H1 (cell line): ENCODE data around the gene FHIT. TPM values are rescaled to one million over a fixed set of nuclear protein-coding genes. Genes with fewer than 3 reads are reported as not detected.

Experiments used
- HDAC2 ChIP-seq, 2 experiments: fragments of 300-600 bp in 1 of 2; sonication (generic) in 1 of 2; IDR thresholded peaks; 2 replicates each; pipeline ENCODE4 v1.6.1; 2011 to 2012; ENCODE audit warnings: low read depth in 2 of 2, low read length in 2 of 2, mild to moderate bottlenecking in 2 of 2, moderate library complexity in 2 of 2, borderline replicate concordance in 1 of 2, inconsistent platforms in 1 of 2
- USF2 ChIP-seq: IDR thresholded peaks from 2 replicates; pipeline ENCODE4 v1.6.1; 2011; ENCODE audit warnings: low read length, improper control_type of control experiment
- polyA plus RNA-seq, 7 experiments: library from polyadenylated mRNA; depleted of rRNA in 3 of 7; stranded (reverse) in 5 of 7; unstranded in 2 of 7; fragments of >200 nt in 5 of 7; fragments of 200-250 nt in 2 of 7; gene quantifications; 1 replicate in 5 of 7; 2 replicates in 1 of 7; 4 replicates in 1 of 7; pipeline versions ENCODE4 v1.2.1 to v1.2.3, GENCODE V29; 2011 to 2013; ENCODE audit warnings: missing spikeins in 2 of 7, mixed read lengths in 2 of 7
- total RNA-seq: library from RNA; stranded (reverse); fragmentation: NEBNext Ultra II Directional; extraction: Animal tissue kit (Norgen Biotek cat#: 25700); gene quantifications from 2 replicates; pipeline ENCODE4 v1.2.1, GENCODE V29; 2021
- TF ChIP-seq, protein P1 (sequence below), 3 experiments: IDR thresholded peaks; 1 replicate in 2 of 3; 2 replicates in 1 of 3; pipeline versions ENCODE4 v1.5.1 to v1.6.1; 2011; ENCODE audit warnings: low read length in 3 of 3, mild to moderate bottlenecking in 3 of 3, inconsistent platforms in 2 of 3, low read depth in 1 of 3, moderate library complexity in 1 of 3; ENCODE audit not compliant: insufficient read depth in 1 of 3; ENCODE audit errors: control extremely low read depth in 1 of 3
- TF ChIP-seq, protein P2 (sequence below): IDR thresholded peaks from 2 replicates; pipeline ENCODE4 v1.6.1; 2012; ENCODE audit warnings: inconsistent platforms

FHIT gene
- total and polyA plus RNA-seq, 2 of the 8 experiments (the other 6 are each of a cell fraction or from before 2014, with no cell fraction given): 1.2 to 3.2 TPM

GRCh38 chr3:60250810-60251209 lies 1000.4 kb downstream of the FHIT start (continued):
- TF ChIP-seq USF2 (no peak), HDAC2 (IDR thresholded peaks at IDR 0.05; ENCODE audit: borderline replicate concordance in 1 of 2, low read depth in 2 of 2, low read length in 2 of 2) (no peak)
- TF ChIP-seq, protein P1, sequence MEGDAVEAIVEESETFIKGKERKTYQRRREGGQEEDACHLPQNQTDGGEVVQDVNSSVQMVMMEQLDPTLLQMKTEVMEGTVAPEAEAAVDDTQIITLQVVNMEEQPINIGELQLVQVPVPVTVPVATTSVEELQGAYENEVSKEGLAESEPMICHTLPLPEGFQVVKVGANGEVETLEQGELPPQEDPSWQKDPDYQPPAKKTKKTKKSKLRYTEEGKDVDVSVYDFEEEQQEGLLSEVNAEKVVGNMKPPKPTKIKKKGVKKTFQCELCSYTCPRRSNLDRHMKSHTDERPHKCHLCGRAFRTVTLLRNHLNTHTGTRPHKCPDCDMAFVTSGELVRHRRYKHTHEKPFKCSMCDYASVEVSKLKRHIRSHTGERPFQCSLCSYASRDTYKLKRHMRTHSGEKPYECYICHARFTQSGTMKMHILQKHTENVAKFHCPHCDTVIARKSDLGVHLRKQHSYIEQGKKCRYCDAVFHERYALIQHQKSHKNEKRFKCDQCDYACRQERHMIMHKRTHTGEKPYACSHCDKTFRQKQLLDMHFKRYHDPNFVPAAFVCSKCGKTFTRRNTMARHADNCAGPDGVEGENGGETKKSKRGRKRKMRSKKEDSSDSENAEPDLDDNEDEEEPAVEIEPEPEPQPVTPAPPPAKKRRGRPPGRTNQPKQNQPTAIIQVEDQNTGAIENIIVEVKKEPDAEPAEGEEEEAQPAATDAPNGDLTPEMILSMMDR (IDR thresholded peaks at IDR 0.05; ENCODE audit: control extremely low read depth in 1 of 3, insufficient read depth in 1 of 3, low read depth in 1 of 3, low read length in 3 of 3): no peak
- TF ChIP-seq, protein P2, sequence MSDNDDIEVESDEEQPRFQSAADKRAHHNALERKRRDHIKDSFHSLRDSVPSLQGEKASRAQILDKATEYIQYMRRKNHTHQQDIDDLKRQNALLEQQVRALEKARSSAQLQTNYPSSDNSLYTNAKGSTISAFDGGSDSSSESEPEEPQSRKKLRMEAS: no peak
